HG03354 (cell line): Measurements from ENCODE around the gene LRRC26.
"Not testable (repeated sequence)": the region's sequence is repeated elsewhere in the genome, so short reads cannot be mapped to it uniquely, and the experiment has no call there.

Experiments
- ATAC-seq: cut with Tn5 transposase; IDR thresholded peaks from one replicate; pipeline ENCODE4 v1.9.1; 2021; ENCODE audit warnings: mild to moderate bottlenecking; ENCODE audit not compliant: unreplicated experiment, poor library complexity, severe bottlenecking

Gene LRRC26

GRCh38 chr9:137140151-137141012, 29.5 kb downstream of the LRRC26 start:
- no peak for ATAC-seq

GRCh38 chr9:137139468-137140150, 30.2 kb downstream of the LRRC26 start:
- no peak for ATAC-seq

GRCh38 chr9:137138722-137139467, 31.0 kb downstream of the LRRC26 start, which contains the start of gene GRIN1:
TSS of gene GRIN1 (plus strand) at chr9:137139154. CDS start at chr9:137139487, 333 bp downstream.
- ATAC-seq, result no peak

- no peak for ATAC-seq
Observed at GRCh38 chr9:137138058-137138721, 31.7 kb downstream of the LRRC26 start.

- ATAC-seq, result no peak
Observed at GRCh38 chr9:137136881-137137607, 32.8 kb downstream of the LRRC26 start.

GRCh38 chr9:137136261-137136880, 33.5 kb downstream of the LRRC26 start:
- ATAC-seq, result no peak

GRCh38 chr9:137135154-137135553, 34.7 kb downstream of the LRRC26 start:
- ATAC-seq, result not testable (repeated sequence)

- no peak for ATAC-seq
Observed at GRCh38 chr9:137134191-137134590, 35.7 kb downstream of the LRRC26 start.

GRCh38 chr9:137130176-137130755, 39.6 kb downstream of the LRRC26 start:
- peak; percentile 12 for ATAC-seq

GRCh38 chr9:137129456-137130175, 40.2 kb downstream of the LRRC26 start:
- peak; percentile 86 for ATAC-seq

GRCh38 chr9:137128862-137129455, 40.9 kb downstream of the LRRC26 start:
- ATAC-seq, result peak; percentile 3

- ATAC-seq, result no peak
Observed at GRCh38 chr9:137128158-137128861, 41.5 kb downstream of the LRRC26 start.

- no peak for ATAC-seq
Observed at GRCh38 chr9:137127301-137128157, 42.3 kb downstream of the LRRC26 start.

- ATAC-seq, result no peak
Observed at GRCh38 chr9:137126786-137127185, 43.1 kb downstream of the LRRC26 start.

GRCh38 chr9:137123952-137124462, 45.8 kb downstream of the LRRC26 start:
- ATAC-seq, result not testable (repeated sequence)

- ATAC-seq, result peak; percentile 42
Observed at GRCh38 chr9:137123468-137123837, 46.4 kb downstream of the LRRC26 start.
